Left lung (tissue), 10 donors: ENCODE measurements around the gene ITGB4. TPM values are rescaled to one million over a fixed set of nuclear protein-coding genes. Genes with fewer than 3 reads are reported as not detected.

ENCODE experiments used
- ATAC-seq: fragments of 200-7000 bp; cut with Tn5 transposase; one replicate; pipeline ENCODE4 v1.9.1; 2020; ENCODE audit warnings: moderate library complexity
- DNase-seq, 4 donors: peaks; one replicate each; pipeline ENCODE4 v3.0.0-alpha.2; 2013 to 2020
- H3K27ac ChIP-seq, 2 donors: fragments of 200-600 bp; sonication (generic) in 1 of 2; one replicate each; pipeline versions ENCODE4 v1.5.0 to v1.8.0; 2020 to 2021
- H3K27me3 ChIP-seq, 2 donors: fragments of 200-600 bp; sonication (generic) in 1 of 2; one replicate each; pipeline versions ENCODE4 v1.5.0 to v1.8.0; 2020 to 2021
- H3K36me3 ChIP-seq, 2 donors: fragments of 200-600 bp; sonication (generic) in 1 of 2; one replicate each; pipeline versions ENCODE4 v1.5.0 to v1.8.0; 2020 to 2021
- H3K4me1 ChIP-seq, 2 donors: fragments of 200-600 bp; one replicate each; pipeline ENCODE4 v1.8.0; 2021
- H3K4me3 ChIP-seq, 2 donors: fragments of 200-600 bp; sonication (generic) in 1 of 2; one replicate each; pipeline versions ENCODE4 v1.5.0 to v1.8.0; 2020 to 2021; ENCODE audit warnings: mild to moderate bottlenecking in 1 of 2
- H3K9me3 ChIP-seq, 2 donors: fragments of 200-600 bp; sonication (generic) in 1 of 2; one replicate each; pipeline versions ENCODE4 v1.5.0 to v1.8.0; 2020 to 2021
- CTCF ChIP-seq, 2 donors: fragments of 200-600 bp; sonication (generic) in 1 of 2; IDR thresholded peaks; one replicate each; pipeline versions ENCODE4 v1.5.0 to v1.8.0; 2021; ENCODE audit warnings: antibody characterized with exemption in 2 of 2
- intact Hi-C, 2 donors: fragments of 100-400 bp; cut with DNase I; formaldehyde crosslinking; loops; one replicate each; pipeline versions ENCODE4 v1.11.2 to v1.14.2; 2022
- polyA plus RNA-seq, 6 donors: library from polyadenylated mRNA; unstranded; fragments of 120-200 nt; gene quantifications; one replicate each; pipeline ENCODE4 v1.2.1, GENCODE V29; 2013; ENCODE audit not compliant: insufficient read length in 6 of 6
- total RNA-seq, 2 donors: library from RNA; stranded (reverse); fragmentation: NEBNext Ultra II Directional; extraction: Animal tissue kit (Norgen Biotek cat#: 25700); gene quantifications; one replicate each; pipeline ENCODE4 v1.2.1, GENCODE V29; 2021
- donor health status: DM: no; HTN: yes; CAD: no.
- donor health status: DM: no; HTN: no; CAD: no.

Gene ITGB4
- total and polyA plus RNA-seq, 8 donors: 4.6 to 54.8 (median 9.5) TPM

- intact Hi-C loops: no loop called here
- Histone ChIP-seq H3K4me3 (peak overlapping the region; percentile 14 to 56), H3K4me1 (peaks cover 19 to 67% of the 10 kb centered on the region in 2 donors), H3K36me3 (peaks cover 0 to 1% of the 10 kb centered on the region in 2 donors), H3K27me3 (no peaks in the 10 kb centered on the region), H3K27ac (peak overlapping the region; percentile 99 to 100), H3K9me3 (no peaks in the 10 kb centered on the region)
- peak in 1 of 4 donors; percentile 53 for DNase-seq
- ATAC-seq: peak; percentile 0
- no peak for TF ChIP-seq CTCF (IDR thresholded peaks at IDR 0.05)
Measured at GRCh38 chr17:75783803-75784472, 62.7 kb downstream of the ITGB4 start.

GRCh38 chr17:75784473-75785015 is 63.3 kb downstream of the ITGB4 start, which contains the start of gene UNK:
UNK (plus strand) TSS chr17:75784806; CDS start chr17:75784881, 75 bp downstream.
- TF ChIP-seq CTCF (IDR thresholded peaks at IDR 0.05): peak in 1 of 2 donors; percentile 28
- no peaks in the 10 kb centered on the region for H3K36me3 ChIP-seq
- peak within 1 kb of the TSS; percentile 99 to 100 for H3K27ac ChIP-seq
- ATAC-seq: peak; percentile 91
- H3K4me3 ChIP-seq: peak within 1 kb of the TSS; percentile 47 to 56
- peaks cover 19 to 73% of the 10 kb centered on the region in 2 donors for H3K4me1 ChIP-seq
- intact Hi-C loops: no loop called here
- no peaks in the 10 kb centered on the region for H3K27me3 ChIP-seq
- no peaks in the 10 kb centered on the region for H3K9me3 ChIP-seq
- DNase-seq: peak; percentile 95 to 99 (median 98)

GRCh38 chr17:75785016-75785890 is 64.0 kb downstream of the ITGB4 start:
- Histone ChIP-seq H3K27me3 (no peaks in the 10 kb centered on the region), H3K27ac (peak overlapping the region; percentile 99 to 100), H3K4me3 (peak overlapping the region; percentile 47 to 56), H3K9me3 (no peaks in the 10 kb centered on the region), H3K36me3 (no peaks in the 10 kb centered on the region), H3K4me1 (peaks cover 19 to 69% of the 10 kb centered on the region in 2 donors)
- peak; percentile 93 to 97 (median 96) for DNase-seq
- no peak for TF ChIP-seq CTCF (IDR thresholded peaks at IDR 0.05)
- intact Hi-C loops: no loop called here
- peak; percentile 85 for ATAC-seq

- Histone ChIP-seq H3K27me3 (no peaks in the 10 kb centered on the region), H3K27ac (no peak overlapping the region), H3K4me1 (peaks cover 8 to 27% of the 10 kb centered on the region in 2 donors), H3K4me3 (no peak overlapping the region), H3K36me3 (peaks cover 0 to 3% of the 10 kb centered on the region in 2 donors), H3K9me3 (no peaks in the 10 kb centered on the region)
- DNase-seq (peak in 1 of 4 donors; percentile 77), ATAC-seq (no peak)
- intact Hi-C loops: no loop called here
- no peak for TF ChIP-seq CTCF (IDR thresholded peaks at IDR 0.05)
Measured at GRCh38 chr17:75791254-75791653, 70.0 kb downstream of the ITGB4 start.
